ENCODE results near the gene SLC30A5. TPM values are rescaled to one million over a fixed set of nuclear protein-coding genes. Genes with fewer than 3 reads are reported as not detected.

SLC30A5 gene
- total and polyA plus RNA-seq, 8 donors = 56.0 to 87.2 (median 75.5) TPM

GRCh38 chr5:69075522-69076179 lies 18.2 kb upstream of the SLC30A5 start:
- Histone ChIP-seq H3K36me3 (no peaks in the 10 kb centered on the region), H3K9me3 (no peaks in the 10 kb centered on the region), H3K27ac (no peak overlapping the region), H3K4me3 (no peak overlapping the region), H3K4me1 (no peaks in the 10 kb centered on the region), H3K27me3 (no peaks in the 10 kb centered on the region)
- no peak for ATAC-seq
- intact Hi-C loops (cut with DNase I) = no loop called here
- TF ChIP-seq CTCF (IDR thresholded peaks at IDR 0.05) = no peak
- no peak for DNase-seq

GRCh38 chr5:69078921-69079540 lies 14.8 kb upstream of the SLC30A5 start:
- intact Hi-C loops (cut with DNase I) = no loop called here
- no peak for TF ChIP-seq CTCF (IDR thresholded peaks at IDR 0.05)
- ATAC-seq = no peak
- Histone ChIP-seq H3K27me3 (no peaks in the 10 kb centered on the region), H3K9me3 (no peaks in the 10 kb centered on the region), H3K27ac (no peak overlapping the region), H3K4me1 (no peaks in the 10 kb centered on the region), H3K4me3 (no peak overlapping the region), H3K36me3 (no peaks in the 10 kb centered on the region)
- no peak for DNase-seq

GRCh38 chr5:69079556-69079955 lies 14.3 kb upstream of the SLC30A5 start:
- no peaks in the 10 kb centered on the region for H3K27me3 ChIP-seq
- no peak overlapping the region for H3K4me3 ChIP-seq
- H3K27ac ChIP-seq = no peak overlapping the region
- H3K36me3 ChIP-seq = no peaks in the 10 kb centered on the region
- intact Hi-C loops (cut with DNase I) = no loop called here
- no peak for TF ChIP-seq CTCF (IDR thresholded peaks at IDR 0.05)
- H3K4me1 ChIP-seq = no peaks in the 10 kb centered on the region
- H3K9me3 ChIP-seq = no peaks in the 10 kb centered on the region
- no peak for DNase-seq
- no peak for ATAC-seq

- Histone ChIP-seq H3K4me1 (no peaks in the 10 kb centered on the region), H3K27me3 (no peaks in the 10 kb centered on the region), H3K36me3 (no peaks in the 10 kb centered on the region), H3K4me3 (no peak overlapping the region), H3K27ac (no peak overlapping the region), H3K9me3 (no peaks in the 10 kb centered on the region)
- no peak for TF ChIP-seq CTCF (IDR thresholded peaks at IDR 0.05)
- no peak for DNase-seq
- intact Hi-C loops (cut with DNase I) = no loop called here
- ATAC-seq = peak; percentile 77
Measured at GRCh38 chr5:69083412-69083811, 10.4 kb upstream of the SLC30A5 start.

GRCh38 chr5:69084195-69084594 lies 9.6 kb upstream of the SLC30A5 start:
- TF ChIP-seq CTCF (IDR thresholded peaks at IDR 0.05) = no peak
- no peak for ATAC-seq

More at GRCh38 chr5:69084195-69084594, 9.6 kb upstream of the SLC30A5 start:
- no peaks in the 10 kb centered on the region for H3K4me1 ChIP-seq
- H3K27me3 ChIP-seq = no peaks in the 10 kb centered on the region
- DNase-seq = no peak
- intact Hi-C loops (cut with DNase I) = no loop called here
- no peaks in the 10 kb centered on the region for H3K36me3 ChIP-seq
- H3K9me3 ChIP-seq = no peaks in the 10 kb centered on the region
- no peak overlapping the region for H3K27ac ChIP-seq
- no peak overlapping the region for H3K4me3 ChIP-seq

All from left lung (tissue), 10 donors.